AML-193 (cell line): ENCODE measurements around the gene METTL25.
"Not testable (repeated sequence)": the region's sequence is repeated elsewhere in the genome, so short reads cannot be mapped to it uniquely, and the experiment has no call there.

Experiments
- DNase-seq, 2 experiments: peaks; one replicate each; lab custom pipeline; 2025; lab: John Stamatoyannopoulos, UW

METTL25 gene

GRCh38 chr12:82358200-82359114 lies at the start of gene METTL25, which contains the start of gene CCDC59:
METTL25 (plus strand) TSS chr12:82358529; CDS start chr12:82358566, 37 bp downstream.
CCDC59 (minus strand) TSS chr12:82358387; CDS start chr12:82358376, 11 bp downstream.
- peak; percentile 91 to 92 for DNase-seq

GRCh38 chr12:82314406-82314892 lies 43.9 kb upstream of the METTL25 start:
- no peak for DNase-seq

GRCh38 chr12:82319276-82319675 lies 39.1 kb upstream of the METTL25 start:
- DNase-seq = no peak

GRCh38 chr12:82325540-82326336 lies 32.6 kb upstream of the METTL25 start:
- no peak for DNase-seq

- peak; percentile 35 to 43 for DNase-seq
Measured at GRCh38 chr12:82326905-82327503, 31.3 kb upstream of the METTL25 start.

GRCh38 chr12:82327861-82328260 lies 30.5 kb upstream of the METTL25 start:
- DNase-seq = no peak

- DNase-seq = no peak
Measured at GRCh38 chr12:82329508-82329907, 28.8 kb upstream of the METTL25 start.

- no peak for DNase-seq
Measured at GRCh38 chr12:82350161-82350560, 8.2 kb upstream of the METTL25 start.

GRCh38 chr12:82351390-82351789 lies 6.9 kb upstream of the METTL25 start:
- no peak for DNase-seq

- no peak for DNase-seq
Measured at GRCh38 chr12:82357340-82357739, 989 bp upstream of the METTL25 start.

GRCh38 chr12:82357845-82358199 lies 507 bp upstream of the METTL25 start:
- no peak for DNase-seq

- DNase-seq = peak; percentile 31 to 33
Measured at GRCh38 chr12:82359115-82359478, 768 bp downstream of the METTL25 start.

GRCh38 chr12:82360834-82361233 lies 2.5 kb downstream of the METTL25 start:
- DNase-seq = not testable (repeated sequence)

GRCh38 chr12:82361461-82361915 lies 3.2 kb downstream of the METTL25 start:
- DNase-seq = no peak

- no peak for DNase-seq
Measured at GRCh38 chr12:82363990-82364389, 5.7 kb downstream of the METTL25 start.

- DNase-seq = no peak
Measured at GRCh38 chr12:82366197-82366596, 7.9 kb downstream of the METTL25 start.

- DNase-seq = no peak
Measured at GRCh38 chr12:82375201-82375600, 16.9 kb downstream of the METTL25 start.

GRCh38 chr12:82378997-82379396 lies 20.7 kb downstream of the METTL25 start:
- DNase-seq = no peak

GRCh38 chr12:82383930-82384552 lies 25.7 kb downstream of the METTL25 start:
- DNase-seq = peak; percentile 17 to 20

- DNase-seq = no peak
Measured at GRCh38 chr12:82398879-82399278, 40.5 kb downstream of the METTL25 start.

GRCh38 chr12:82400819-82401218 lies 42.5 kb downstream of the METTL25 start:
- DNase-seq = no peak

GRCh38 chr12:82406651-82407050 lies 48.3 kb downstream of the METTL25 start:
- no peak for DNase-seq
